Frontal cortex (tissue), 4 donors: ENCODE results near the gene OR52B2. TPM values are rescaled to one million over a fixed set of nuclear protein-coding genes. Genes with fewer than 3 reads are reported as not detected.
"Not testable (repeated sequence)": the region's sequence is repeated elsewhere in the genome, so short reads cannot be mapped to it uniquely, and the experiment has no call there.

ENCODE experiments used
- DNase-seq, 2 donors: peaks; one replicate each; pipeline ENCODE4 v3.0.0; 2012; ENCODE audit warnings: low spot score in 2 of 2
- FAIRE-seq: peaks from 2 replicates; lab custom pipeline; 2012; peaks lifted over from hg19 to GRCh38; lab: Jason Lieb, UNC
- total RNA-seq: library from RNA; depleted of rRNA; stranded (reverse); fragments of >200 nt; gene quantifications from one replicate; pipeline ENCODE4 v1.2.3, GENCODE V29; 2014
- donor health status: control.
- donor health status: control.
- donor health status: control.

The OR52B2 gene
- total RNA-seq, 1 donor from 2014 or later: not detected

GRCh38 chr11:6156628-6157359 is 13.3 kb downstream of the OR52B2 start:
- DNase-seq (no peak), FAIRE-seq (no peak)

GRCh38 chr11:6152126-6152525 is 18.0 kb downstream of the OR52B2 start:
- no peak for DNase-seq
- FAIRE-seq: no peak

DNA sequence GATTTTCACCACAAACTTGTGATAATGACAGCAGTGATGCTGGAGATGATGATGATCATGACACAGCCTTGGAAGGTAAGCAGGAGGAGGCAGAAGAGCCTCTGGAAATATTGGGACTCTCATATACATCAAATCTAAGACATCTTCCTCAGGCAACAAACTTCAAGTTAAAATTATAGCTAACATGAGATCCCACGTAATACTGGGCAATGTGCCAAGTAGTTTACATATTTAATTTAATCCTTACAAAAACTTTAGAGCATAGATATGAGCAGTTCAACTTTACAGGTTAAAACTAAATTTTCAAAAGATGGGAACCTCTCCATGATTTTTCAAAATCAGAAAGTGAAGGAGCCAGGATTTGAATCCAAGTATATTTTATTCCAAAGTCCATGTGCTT is 19.0 kb downstream of the OR52B2 start:
- FAIRE-seq: no peak
- DNase-seq: no peak

GRCh38 chr11:6143737-6144136 is 26.4 kb downstream of the OR52B2 start:
- not testable (repeated sequence) for FAIRE-seq, DNase-seq

DNA sequence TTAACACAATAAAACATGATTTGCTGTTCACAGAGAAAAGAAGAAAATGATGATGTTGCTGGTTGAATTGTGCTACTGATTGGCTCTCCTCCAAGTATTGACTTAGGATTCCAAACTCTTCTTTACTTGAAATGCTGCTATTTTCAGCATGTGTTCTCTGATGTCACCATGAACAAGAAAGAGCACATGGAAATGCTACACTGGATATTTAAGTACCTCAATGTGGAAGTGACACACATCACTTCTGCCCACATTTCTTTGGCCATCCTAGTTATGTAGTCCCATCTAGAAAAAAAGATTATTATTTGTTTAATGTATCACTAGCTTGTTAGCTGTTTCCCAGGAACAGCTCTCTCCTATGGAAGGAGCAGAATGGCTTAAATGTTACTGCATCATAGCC is 27.2 kb downstream of the OR52B2 start:
- no peak for FAIRE-seq
- DNase-seq: peak in 1 of 2 donors; percentile 12

DNA sequence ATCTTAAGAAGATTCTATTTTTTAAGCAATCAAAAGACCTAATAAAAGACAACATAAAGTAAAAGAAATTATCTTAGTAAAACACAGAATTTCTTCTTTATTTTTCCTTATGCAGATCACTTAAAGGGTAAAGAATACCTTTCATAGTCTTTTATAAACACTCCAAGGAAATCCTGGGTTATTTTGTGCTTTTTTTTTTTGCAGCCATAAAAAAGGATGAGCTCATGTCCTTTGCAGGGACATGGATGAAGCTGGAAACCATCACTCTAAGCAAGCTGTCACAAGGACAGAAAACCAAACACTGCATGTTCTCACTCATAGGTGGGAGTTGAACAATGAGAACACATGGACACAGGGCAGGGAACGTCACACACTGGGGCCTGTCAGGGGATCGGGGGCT is 34.2 kb downstream of the OR52B2 start:
- not testable (repeated sequence) for FAIRE-seq, DNase-seq

- DNase-seq (no peak), FAIRE-seq (no peak)
These were observed 37.7 kb downstream of the OR52B2 start for GRCh38 chr11:6132431-6132830.

GRCh38 chr11:6129635-6130034 is 40.5 kb downstream of the OR52B2 start:
- FAIRE-seq (no peak), DNase-seq (no peak)

GRCh38 chr11:6129011-6129410 is 41.1 kb downstream of the OR52B2 start:
- DNase-seq (no peak), FAIRE-seq (no peak)

GRCh38 chr11:6127881-6128280 is 42.2 kb downstream of the OR52B2 start:
- no peak for FAIRE-seq

GRCh38 chr11:6124245-6124644 is 45.9 kb downstream of the OR52B2 start:
- DNase-seq: no peak
- no peak for FAIRE-seq

More at GRCh38 chr11:6127881-6128280, 42.2 kb downstream of the OR52B2 start:
- no peak for DNase-seq

Other genes starting within 250 kb of the OR52B2 start
- not detected for gene OR56A3, start 228.1 kb downstream of the OR52B2 start, total RNA-seq
- gene OR56A5, start 201.8 kb downstream of the OR52B2 start, total RNA-seq: not detected
- gene OR52L1, start 183.3 kb downstream of the OR52B2 start, total RNA-seq: 0.41 TPM
- under 0.01 TPM for gene OR56A4, start 163.4 kb downstream of the OR52B2 start, total RNA-seq
- gene OR56A1, start 139.6 kb downstream of the OR52B2 start, total RNA-seq: under 0.01 TPM
- gene OR56B4, start 62.6 kb downstream of the OR52B2 start, total RNA-seq: not detected
- not detected for gene OR52W1, start 28.9 kb upstream of the OR52B2 start, total RNA-seq
- not detected for gene C11orf42, start 35.2 kb upstream of the OR52B2 start, total RNA-seq
- 19.6 TPM for gene FHIP1B, start 64.3 kb upstream of the OR52B2 start, total RNA-seq
- gene CNGA4, start 68.8 kb upstream of the OR52B2 start, total RNA-seq: 0.41 TPM
- 5.7 TPM for gene CCKBR, start 89.5 kb upstream of the OR52B2 start, total RNA-seq
- 7.3 TPM for gene CAVIN3, start 150.2 kb upstream of the OR52B2 start, total RNA-seq
- gene SMPD1, start 220.1 kb upstream of the OR52B2 start, total RNA-seq: 10.2 TPM
- 293 TPM for gene APBB1, start 248.8 kb upstream of the OR52B2 start, total RNA-seq